ENCODE data around the gene NECAP2.

The NECAP2 gene

GRCh38 chr1:16397120-16397519 is 43.4 kb upstream of the NECAP2 start:
- TF ChIP-seq, protein P1, sequence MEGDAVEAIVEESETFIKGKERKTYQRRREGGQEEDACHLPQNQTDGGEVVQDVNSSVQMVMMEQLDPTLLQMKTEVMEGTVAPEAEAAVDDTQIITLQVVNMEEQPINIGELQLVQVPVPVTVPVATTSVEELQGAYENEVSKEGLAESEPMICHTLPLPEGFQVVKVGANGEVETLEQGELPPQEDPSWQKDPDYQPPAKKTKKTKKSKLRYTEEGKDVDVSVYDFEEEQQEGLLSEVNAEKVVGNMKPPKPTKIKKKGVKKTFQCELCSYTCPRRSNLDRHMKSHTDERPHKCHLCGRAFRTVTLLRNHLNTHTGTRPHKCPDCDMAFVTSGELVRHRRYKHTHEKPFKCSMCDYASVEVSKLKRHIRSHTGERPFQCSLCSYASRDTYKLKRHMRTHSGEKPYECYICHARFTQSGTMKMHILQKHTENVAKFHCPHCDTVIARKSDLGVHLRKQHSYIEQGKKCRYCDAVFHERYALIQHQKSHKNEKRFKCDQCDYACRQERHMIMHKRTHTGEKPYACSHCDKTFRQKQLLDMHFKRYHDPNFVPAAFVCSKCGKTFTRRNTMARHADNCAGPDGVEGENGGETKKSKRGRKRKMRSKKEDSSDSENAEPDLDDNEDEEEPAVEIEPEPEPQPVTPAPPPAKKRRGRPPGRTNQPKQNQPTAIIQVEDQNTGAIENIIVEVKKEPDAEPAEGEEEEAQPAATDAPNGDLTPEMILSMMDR (conservative IDR thresholded peaks at IDR 0.05), result no peak
- H3K27ac ChIP-seq, result no peak overlapping the region

GRCh38 chr1:16398371-16398953 is 42.1 kb upstream of the NECAP2 start:
- no peak overlapping the region for H3K27ac ChIP-seq
- TF ChIP-seq, protein P1 (conservative IDR thresholded peaks at IDR 0.05), result no peak

- TF ChIP-seq, protein P1 (conservative IDR thresholded peaks at IDR 0.05), result no peak
- no peak overlapping the region for H3K27ac ChIP-seq
Measured at GRCh38 chr1:16402742-16403141, 37.8 kb upstream of the NECAP2 start.

GRCh38 chr1:16405441-16405840 is 35.1 kb upstream of the NECAP2 start:
- TF ChIP-seq, protein P1 (conservative IDR thresholded peaks at IDR 0.05), result no peak
- no peak overlapping the region for H3K27ac ChIP-seq

DNA sequence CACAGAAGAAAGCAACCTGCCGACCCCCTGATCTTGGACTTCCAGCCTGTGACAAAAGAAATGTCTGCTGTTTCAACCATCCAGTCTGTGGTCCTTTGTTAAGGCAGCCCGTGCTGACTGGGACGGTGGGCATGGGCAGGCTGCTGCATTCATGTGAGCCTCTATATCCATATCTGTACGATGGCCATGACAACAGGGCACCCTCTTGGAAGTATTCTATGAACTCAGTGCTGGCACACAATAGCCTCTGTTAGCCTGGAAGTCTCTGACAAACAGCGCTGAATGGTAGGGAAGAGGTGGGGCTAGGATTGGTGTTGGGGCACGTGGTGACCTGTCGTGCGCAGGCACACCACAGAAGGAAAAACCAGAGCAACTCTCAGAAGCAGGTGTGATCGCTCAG is 33.7 kb upstream of the NECAP2 start:
- H3K27ac ChIP-seq, result no peak overlapping the region
- TF ChIP-seq, protein P1 (conservative IDR thresholded peaks at IDR 0.05), result no peak

GRCh38 chr1:16409536-16410152 is 30.9 kb upstream of the NECAP2 start:
- H3K27ac ChIP-seq, result no peak overlapping the region
- TF ChIP-seq, protein P1 (conservative IDR thresholded peaks at IDR 0.05), result no peak

DNA sequence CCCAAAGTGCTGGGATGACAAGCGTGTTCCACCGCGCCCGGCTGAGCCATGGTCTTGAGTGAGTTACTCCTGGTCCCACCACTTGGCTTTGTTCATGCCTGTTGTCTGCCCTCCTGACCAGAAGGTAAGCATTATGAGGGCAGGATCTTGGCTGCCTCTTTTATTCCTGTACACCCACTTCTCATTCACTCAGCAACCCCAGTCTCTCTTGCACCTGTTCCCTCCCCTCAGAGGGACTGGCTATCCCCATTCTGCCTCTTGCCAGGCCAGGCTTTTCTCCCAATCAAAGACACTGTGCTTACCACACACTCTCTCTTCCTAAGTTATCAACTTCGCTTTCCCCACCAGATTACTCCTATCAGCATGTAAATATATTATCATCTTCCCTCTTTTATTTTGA is 29.7 kb upstream of the NECAP2 start:
- H3K27ac ChIP-seq, result no peak overlapping the region
- TF ChIP-seq, protein P1 (conservative IDR thresholded peaks at IDR 0.05), result no peak

All from VCaP (cell line).